Astrocyte (in vitro differentiated cells and primary cell): ENCODE measurements around the gene DSCAM.

ENCODE experiments used
- EZH2 ChIP-seq: IDR thresholded peaks from 2 replicates; pipeline ENCODE4 v1.6.1; 2012; ENCODE audit warnings: mild to moderate bottlenecking, low read length, inconsistent platforms; ENCODE audit not compliant: insufficient read depth
- TF ChIP-seq, protein P1 (sequence below): IDR thresholded peaks from 2 replicates; pipeline ENCODE4 v1.5.1; 2011; ENCODE audit warnings: low read depth, mild to moderate bottlenecking, inconsistent platforms, low read length, moderate library complexity; ENCODE audit not compliant: insufficient read depth

- TF ChIP-seq, protein P1, sequence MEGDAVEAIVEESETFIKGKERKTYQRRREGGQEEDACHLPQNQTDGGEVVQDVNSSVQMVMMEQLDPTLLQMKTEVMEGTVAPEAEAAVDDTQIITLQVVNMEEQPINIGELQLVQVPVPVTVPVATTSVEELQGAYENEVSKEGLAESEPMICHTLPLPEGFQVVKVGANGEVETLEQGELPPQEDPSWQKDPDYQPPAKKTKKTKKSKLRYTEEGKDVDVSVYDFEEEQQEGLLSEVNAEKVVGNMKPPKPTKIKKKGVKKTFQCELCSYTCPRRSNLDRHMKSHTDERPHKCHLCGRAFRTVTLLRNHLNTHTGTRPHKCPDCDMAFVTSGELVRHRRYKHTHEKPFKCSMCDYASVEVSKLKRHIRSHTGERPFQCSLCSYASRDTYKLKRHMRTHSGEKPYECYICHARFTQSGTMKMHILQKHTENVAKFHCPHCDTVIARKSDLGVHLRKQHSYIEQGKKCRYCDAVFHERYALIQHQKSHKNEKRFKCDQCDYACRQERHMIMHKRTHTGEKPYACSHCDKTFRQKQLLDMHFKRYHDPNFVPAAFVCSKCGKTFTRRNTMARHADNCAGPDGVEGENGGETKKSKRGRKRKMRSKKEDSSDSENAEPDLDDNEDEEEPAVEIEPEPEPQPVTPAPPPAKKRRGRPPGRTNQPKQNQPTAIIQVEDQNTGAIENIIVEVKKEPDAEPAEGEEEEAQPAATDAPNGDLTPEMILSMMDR = no peak
- TF ChIP-seq EZH2 = no peak
These were observed 776.1 kb downstream of the DSCAM start for GRCh38 chr21:40070871-40071270.
